HG03571 (cell line): ENCODE data around the gene C22orf31.

Experiments used
- ATAC-seq: cut with Tn5 transposase; IDR thresholded peaks from one replicate; pipeline ENCODE4 v1.9.1; 2021; ENCODE audit not compliant: unreplicated experiment

Gene C22orf31

GRCh38 chr22:29081517-29082236, 20.0 kb upstream of the C22orf31 start:
- no peak for ATAC-seq

GRCh38 chr22:29080106-29080975, 18.7 kb upstream of the C22orf31 start:
- no peak for ATAC-seq

GRCh38 chr22:29079218-29079901, 17.7 kb upstream of the C22orf31 start:
- no peak for ATAC-seq

- no peak for ATAC-seq
Measured at GRCh38 chr22:29078869-29079207, 17.2 kb upstream of the C22orf31 start.

- ATAC-seq: no peak
Measured at GRCh38 chr22:29078036-29078868, 16.6 kb upstream of the C22orf31 start.

DNA sequence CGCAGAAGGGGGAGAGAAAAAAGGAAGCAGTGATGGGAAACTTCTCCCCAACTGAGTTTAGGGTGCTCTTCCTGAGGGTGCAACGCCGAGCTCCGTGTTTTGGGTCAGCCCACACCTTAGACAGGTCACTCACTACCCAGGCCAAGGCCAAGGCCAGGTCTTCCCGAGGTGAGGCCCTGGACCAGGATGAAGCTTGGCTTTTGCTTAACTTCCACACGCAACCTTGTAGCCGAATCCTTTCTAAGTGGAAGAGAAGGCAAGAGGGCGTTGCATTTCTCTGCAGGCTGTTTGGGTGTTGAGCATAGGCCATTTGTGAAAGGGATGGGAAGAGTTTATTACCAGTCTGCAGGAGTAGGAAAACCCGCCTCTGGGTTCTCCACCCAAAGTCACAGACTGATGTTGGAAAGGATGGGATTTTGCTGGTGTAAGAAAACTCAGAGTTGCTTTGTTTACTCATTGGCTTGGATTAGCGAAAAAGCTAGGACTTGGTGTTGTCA, 12.7 kb upstream of the C22orf31 start:
- no peak for ATAC-seq

GRCh38 chr22:29073618-29074275, 12.1 kb upstream of the C22orf31 start:
- no peak for ATAC-seq

DNA sequence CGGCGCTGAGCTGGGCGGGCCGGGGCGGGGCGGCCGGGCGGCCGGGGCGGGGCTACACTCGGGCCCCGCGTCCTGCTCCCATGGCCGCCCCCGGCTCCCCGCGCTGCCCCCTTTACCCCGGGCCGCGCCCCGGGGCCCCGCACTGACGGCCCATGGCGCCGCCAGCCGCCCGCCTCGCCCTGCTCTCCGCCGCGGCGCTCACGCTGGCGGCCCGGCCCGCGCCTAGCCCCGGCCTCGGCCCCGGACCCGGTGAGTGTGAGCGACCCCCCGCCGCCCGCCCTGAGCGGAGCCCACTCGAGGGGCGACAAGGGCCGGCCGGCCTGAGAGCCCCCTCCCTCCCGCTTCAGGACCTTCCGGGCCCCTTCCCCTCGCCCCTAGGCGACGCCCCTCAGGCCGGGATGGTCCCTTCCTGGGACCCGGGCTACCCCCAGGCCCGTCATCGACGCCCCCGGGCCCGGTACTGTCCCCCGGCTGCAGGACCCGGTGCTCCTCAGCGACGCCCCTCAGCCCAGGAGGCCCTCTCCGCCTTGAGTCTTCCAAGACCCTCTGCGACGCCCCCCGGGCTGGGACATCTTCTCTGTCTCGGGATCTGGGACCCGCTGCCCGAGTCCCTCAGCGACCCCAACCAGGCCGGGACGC, 11.5 kb upstream of the C22orf31 start, which contains the start of gene KREMEN1:
KREMEN1 (plus strand) TSS at position 57 of the 639 bp plus-strand sequence; CDS start at position 153, 96 bp downstream.
- peak; percentile 16 for ATAC-seq

GRCh38 chr22:29072193-29072978, 10.8 kb upstream of the C22orf31 start:
- ATAC-seq: peak; percentile 63

- no peak for ATAC-seq
Measured at GRCh38 chr22:29071261-29072045, 9.8 kb upstream of the C22orf31 start.

- no peak for ATAC-seq
Measured at GRCh38 chr22:29070490-29070889, 8.9 kb upstream of the C22orf31 start.

DNA sequence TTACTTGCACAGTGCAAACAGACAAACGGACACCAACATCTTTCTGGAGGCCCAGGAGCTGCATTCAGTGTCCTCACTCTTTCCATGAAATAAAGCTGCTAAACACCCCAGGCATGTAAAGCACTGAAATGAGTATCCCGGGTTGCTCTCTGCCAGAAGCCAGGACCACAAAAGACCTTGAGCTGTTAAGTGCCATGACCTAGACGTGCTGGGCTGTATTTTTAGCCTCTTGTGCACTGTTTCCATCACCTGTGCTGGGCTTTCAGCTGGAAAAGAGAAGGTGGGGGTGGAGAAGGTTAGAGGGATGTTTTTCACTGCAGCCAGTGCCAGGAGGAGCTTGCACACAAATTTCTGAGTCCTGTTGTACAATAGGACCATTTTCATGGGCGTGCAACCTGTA, 7.8 kb upstream of the C22orf31 start:
- ATAC-seq: no peak

DNA sequence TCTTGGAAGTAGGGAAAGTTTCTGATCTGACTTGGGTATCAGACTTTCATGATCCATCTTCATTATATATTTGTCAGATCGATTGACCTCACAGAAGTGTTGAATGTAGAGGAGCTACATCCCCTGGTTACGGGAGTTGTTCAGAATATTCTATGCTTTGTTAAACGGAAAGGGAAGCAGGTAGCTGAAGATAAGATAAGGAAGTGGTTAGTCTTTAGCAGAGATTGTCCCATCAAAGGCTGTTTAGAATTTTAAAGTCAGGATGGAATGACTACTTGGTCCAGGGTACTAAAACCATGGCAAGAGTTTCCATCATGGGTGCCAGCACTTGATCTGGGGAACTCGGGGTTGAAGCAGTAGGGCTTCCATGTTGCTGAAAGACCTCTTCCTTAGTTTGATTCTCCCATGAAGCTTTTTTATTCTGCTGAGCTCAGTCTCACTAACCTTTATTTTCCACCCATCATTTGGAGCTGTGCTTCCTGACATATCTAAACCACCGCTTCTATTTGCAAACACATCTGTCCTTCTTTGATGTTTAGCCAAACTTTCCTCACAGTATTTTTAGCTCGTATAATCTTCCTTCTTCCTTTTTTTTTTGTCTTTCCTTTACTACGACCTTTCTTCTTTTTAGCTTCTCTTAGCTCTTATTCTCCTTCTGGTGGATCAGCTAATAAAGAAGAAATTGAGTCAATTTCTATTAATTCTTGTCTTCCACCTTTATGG, 4.0 kb upstream of the C22orf31 start:
- ATAC-seq: no peak

- ATAC-seq: no peak
Measured at GRCh38 chr22:29062286-29062821, 723 bp upstream of the C22orf31 start.

DNA sequence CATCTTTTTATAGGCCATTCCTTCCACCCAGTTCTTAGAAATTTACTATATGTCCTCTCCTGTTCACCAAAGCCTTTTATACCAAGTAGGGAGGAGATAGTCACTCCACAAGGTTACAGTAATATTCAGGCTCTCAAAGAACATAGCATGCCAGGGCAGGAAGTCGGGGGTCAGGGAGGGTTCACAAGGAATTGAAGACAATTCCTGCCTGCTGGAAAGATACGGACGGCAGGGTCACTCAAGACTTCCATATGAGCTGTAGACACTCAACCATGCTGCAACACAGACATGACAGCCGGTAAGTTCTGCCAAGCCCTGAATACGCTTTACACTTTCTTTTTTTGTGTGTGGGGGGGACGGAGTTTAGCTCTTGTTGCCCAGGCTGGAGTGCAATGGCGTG, 700 bp downstream of the C22orf31 start:
- no peak for ATAC-seq

DNA sequence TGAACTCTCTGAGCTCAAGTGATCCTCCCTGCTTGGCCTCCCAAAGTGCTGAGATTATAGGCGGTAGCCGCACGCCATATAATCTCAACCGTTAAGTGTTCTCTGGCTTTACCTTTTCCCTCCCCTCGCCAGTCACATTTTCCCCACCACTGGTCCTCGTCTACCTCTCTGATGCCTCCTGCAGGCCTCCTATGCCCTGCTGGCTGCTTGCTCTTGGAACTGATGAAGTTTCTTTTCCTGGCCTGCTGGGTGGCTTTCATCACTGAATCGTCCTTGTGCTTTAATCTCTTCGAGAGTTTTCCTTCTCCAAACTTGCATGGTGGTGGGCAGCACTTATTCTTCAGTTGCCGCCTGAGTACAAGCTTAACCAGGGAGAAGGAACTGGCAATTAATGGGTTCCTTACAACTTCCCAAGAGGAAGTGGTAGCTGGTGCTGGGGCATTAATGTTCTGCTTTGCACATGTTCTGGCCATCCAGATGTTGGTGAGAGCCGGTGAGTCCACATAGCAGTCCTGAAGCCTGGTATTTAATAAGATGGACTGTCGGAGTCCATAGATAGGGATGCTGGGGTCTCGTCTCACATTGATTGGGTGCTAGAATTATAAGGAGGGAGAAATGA, 1.3 kb downstream of the C22orf31 start:
- no peak for ATAC-seq

DNA sequence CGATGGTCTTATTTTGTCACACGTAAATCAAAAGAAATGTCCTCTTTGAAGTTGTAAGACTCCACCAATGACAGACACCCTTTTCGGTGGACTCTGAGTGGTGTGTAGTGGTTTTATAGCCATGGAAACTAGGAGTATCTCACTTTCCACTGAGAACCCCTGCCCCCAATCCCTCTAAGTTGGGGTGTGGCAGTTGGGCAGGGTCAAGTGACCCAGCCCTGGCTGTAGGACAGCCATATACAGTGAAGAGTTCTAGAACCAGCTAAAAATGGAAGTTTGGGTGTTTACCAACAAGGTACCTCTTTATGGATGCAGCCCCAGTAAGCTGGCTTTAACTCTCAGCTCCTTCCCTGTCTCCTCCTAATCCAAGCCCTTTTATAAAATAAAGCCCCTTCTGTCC, 5.2 kb downstream of the C22orf31 start:
- ATAC-seq: no peak
